Measurements from ENCODE around the gene STC2. TPM values are rescaled to one million over a fixed set of nuclear protein-coding genes. Genes with fewer than 3 reads are reported as not detected.
A peak's percentile ranks its signal among the peaks of the same experiment; 100 is the strongest.
"Not testable (repeated sequence)": the region's sequence is repeated elsewhere in the genome, so short reads cannot be mapped to it uniquely, and the experiment has no call there.

Gene STC2, protein sequence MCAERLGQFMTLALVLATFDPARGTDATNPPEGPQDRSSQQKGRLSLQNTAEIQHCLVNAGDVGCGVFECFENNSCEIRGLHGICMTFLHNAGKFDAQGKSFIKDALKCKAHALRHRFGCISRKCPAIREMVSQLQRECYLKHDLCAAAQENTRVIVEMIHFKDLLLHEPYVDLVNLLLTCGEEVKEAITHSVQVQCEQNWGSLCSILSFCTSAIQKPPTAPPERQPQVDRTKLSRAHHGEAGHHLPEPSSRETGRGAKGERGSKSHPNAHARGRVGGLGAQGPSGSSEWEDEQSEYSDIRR
- total RNA-seq, result 6.0 TPM
- long read RNA-seq, full-length matches to known transcripts, result 10 of 13 reads
- long read RNA-seq, partial matches to known transcripts, result 0 of 13 reads
- long read RNA-seq, other reads (novel, unspliced or antisense), result 3 of 13 reads

DNA sequence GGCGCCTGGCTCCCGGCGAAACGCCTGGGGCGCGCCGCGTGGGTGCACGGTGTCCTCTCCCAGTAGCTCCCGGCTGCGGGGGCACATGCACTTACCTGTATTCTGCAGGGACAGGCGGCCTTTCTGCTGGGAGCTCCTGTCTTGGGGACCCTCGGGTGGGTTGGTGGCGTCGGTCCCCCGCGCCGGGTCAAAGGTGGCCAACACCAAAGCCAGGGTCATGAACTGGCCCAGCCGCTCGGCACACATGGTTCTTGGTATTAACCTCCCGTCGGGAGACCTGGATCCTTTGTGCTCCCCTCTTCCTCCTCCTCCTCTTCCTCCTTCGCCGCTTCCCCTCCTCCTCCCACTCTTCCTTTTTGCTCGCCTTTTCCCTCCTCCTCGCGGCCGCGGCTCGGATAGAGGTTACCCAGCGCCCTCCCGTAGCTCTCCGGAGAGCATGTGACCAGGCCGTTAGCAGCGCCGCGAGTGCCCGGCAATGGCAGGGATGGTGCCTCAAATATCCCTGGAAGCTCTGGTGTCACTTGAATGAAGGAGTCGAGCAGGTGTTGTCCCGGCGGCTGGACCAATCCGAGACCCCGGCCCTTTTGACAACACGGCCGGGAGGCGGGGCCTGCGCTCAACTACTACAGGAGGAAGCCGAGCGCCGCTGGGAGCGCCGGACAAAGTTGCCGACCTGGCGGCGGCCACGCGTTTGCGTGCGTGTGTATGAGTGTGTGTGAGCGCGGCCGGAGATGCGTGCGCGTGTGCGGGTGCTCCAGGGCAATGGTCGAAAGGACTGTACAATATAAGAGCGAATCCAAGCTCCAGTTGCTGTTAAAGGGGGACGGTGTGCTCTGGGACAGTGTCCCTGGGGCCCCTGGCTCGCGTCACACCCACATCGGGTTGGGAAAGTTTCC lies at the start of gene STC2:
Gene STC2, minus strand, starts transcription at position 467 of the 896 bp plus-strand sequence. Its CDS starts 221 bp downstream, at position 246.
- intact Hi-C loops (cut with DNase I), result loop anchor here (10.0 kb wide), 1 partner anchor 127 kb away; no protein-coding TSS in a partner anchor
- DNase-seq (ENCODE audit: low spot score), result peak; percentile 84

DNA sequence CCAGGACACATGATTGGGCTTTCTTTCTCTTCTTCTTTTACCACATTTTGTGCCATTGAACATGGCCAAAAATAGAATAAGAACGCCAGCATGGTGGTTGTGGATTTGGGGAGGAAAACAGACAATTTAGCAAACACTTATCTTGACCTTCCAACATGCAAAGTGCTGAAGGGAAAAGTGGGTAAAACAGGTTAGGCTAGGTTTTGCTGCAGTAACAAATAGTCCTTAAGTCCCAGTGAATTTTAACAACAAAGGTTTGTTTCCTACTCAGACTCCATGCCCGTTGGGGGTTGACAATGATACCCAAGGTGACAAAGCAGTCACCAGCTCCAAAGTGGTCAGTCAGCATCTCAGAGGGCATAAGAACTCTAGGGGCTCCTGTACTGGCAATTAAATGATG lies 43.2 kb upstream of the STC2 start:
- DNase-seq (ENCODE audit: low spot score), result no peak
- intact Hi-C loops (cut with DNase I), result no loop called here

DNA sequence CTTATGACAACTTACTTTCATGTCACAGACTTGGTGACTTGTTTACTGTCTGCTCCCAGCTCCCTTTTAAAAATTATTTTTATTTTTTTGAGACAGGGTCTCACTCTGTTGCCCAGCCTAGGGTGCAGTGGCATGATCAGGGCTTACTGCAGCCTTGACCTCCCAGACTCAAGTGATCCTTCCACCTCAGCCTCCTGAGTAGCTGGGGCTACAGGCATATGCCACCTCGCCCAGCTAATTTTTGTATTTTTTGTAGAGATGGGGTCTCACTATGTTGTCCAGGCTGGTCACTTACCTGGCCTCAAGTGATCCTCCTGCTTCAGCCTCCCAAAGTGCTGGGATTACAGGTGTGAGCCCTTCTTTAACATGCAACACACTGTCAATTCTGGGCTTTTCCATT lies 35.2 kb upstream of the STC2 start:
- intact Hi-C loops (cut with DNase I); DNase-seq (ENCODE audit: low spot score): not testable (repeated sequence)

DNA sequence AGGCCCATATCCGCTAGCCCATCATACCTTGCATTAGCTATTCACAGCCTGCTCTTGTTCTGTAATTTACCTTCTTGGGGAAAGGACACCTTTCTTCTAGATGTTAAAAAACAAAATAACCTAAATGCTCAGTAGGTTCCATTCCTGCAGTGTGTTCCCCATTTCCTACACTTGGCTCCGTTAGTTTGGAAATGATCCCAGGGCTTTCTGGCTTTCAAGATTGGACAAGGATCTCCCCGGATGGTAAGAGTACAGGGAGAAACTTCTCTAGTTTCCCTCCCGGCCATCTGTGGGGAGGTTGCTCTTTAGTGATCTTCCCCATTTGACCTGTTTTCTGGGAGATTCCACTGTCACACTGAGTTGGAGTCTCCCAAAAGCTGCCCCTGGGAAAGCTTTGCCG lies 27.3 kb upstream of the STC2 start:
- DNase-seq (ENCODE audit: low spot score), result no peak
- intact Hi-C loops (cut with DNase I), result no loop called here

DNA sequence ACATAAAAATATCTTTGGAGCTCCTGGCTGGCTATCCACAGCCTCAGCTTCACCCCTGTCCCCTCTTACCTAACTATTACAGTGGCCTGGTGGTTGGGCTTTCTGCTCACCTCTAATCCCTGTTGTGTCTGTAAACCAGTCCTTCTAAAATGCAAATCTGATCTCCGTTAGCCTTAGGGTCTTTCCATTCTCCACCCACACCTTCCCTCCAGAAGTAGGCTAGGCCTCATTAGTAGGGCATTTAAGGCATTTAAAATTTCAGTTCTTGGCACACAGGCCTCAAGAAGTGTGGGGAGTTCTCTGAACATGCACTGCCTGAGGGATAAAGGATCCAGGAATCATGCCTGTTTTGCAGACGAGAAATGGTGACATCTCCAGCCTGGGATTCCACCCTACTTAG lies 26.4 kb upstream of the STC2 start:
- DNase-seq (ENCODE audit: low spot score), result no peak
- intact Hi-C loops (cut with DNase I), result no loop called here

DNA sequence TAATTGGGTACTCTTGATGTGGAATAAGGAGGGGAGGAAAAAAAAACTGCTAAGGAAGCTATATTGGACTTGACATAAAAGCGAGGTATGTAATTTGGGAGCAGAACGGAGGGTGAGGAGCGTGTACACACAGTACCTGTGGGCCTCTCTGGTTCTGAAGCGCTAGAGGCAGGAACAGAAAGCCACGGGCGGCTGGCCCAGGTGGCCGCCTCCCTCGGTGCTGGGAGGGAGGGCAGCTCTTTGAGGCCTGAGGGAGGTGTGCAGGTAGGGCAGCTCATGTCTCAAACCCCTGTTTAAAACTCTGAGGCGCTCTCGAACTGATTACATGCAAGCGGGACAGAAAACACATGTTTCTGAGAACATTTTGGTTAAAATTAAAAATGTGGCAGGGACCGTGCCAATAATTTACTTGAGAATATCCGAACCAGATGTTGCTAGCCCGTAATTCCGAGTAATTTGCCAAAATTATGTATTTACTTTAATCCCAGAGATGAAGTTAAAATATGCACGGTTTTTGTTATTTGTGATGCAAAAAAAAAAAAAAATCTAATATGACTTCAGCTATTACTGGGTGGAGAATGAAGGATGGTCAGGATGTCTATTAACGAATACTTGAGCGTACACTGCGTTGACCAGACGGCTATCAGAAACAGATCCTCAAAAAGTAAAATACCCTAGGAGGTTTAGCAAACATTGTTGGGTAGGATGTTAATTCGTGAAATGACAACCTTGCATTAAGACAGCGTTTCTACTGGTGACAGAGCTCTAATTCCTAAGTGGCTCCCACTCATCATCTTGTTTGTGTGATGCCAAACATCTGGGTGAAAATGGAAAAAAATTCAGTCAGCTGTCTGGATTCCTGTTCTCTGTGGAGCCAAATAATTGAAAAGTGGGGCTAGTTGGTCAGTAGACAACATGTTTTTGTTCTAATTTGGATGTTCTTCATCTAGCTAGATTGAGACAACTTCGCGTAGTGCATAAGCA lies 24.4 kb upstream of the STC2 start:
- intact Hi-C loops (cut with DNase I), result no loop called here

DNA sequence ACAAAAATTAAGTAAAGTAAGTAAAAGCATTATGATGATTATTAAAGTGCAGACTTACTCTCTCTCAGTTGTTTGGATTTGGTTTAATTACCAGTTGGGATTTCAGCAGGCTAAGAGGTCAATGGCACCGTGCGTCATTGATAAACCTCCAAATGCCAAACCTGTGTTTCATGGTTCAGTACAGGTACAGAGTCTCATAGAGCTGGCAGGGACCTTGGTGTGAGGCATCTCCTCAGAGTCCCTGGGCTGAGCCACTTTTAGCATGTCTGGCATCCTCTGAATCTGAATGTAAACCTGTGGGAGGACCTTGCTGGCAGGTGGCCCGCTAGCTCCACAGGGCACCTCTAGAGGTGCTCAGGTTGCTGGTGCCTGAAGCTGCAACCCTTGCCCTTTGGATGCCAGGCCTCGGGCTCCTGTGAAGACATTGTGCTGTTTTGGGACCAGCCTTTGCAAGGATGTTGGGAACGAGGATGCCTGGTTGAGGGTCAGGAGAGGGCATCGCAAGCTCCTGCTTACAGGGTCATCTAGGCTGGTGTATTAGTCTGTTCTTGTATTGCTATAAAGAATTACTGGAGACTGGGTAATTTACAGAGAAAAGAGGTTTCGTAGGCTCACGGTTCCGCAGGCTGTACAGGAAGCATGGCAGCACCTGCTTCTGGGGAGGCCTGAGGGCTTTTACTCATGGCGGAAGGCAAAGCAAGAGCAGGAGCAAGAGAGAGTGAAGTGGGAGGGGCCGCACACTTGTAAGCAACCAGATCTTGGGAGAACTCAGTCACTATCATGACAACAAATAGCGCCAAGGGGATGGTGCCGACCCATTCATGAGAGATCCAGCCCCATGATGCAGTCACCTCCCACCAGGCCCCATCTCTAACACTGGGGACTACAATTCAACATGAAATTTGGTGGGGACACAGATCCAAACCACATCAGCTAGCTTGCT lies 14.9 kb upstream of the STC2 start:
- DNase-seq (ENCODE audit: low spot score), result no peak
- intact Hi-C loops (cut with DNase I), result no loop called here

More for the DNA sequence above, 24.4 kb upstream of the STC2 start:
- no peak for DNase-seq (ENCODE audit: low spot score)

DNA sequence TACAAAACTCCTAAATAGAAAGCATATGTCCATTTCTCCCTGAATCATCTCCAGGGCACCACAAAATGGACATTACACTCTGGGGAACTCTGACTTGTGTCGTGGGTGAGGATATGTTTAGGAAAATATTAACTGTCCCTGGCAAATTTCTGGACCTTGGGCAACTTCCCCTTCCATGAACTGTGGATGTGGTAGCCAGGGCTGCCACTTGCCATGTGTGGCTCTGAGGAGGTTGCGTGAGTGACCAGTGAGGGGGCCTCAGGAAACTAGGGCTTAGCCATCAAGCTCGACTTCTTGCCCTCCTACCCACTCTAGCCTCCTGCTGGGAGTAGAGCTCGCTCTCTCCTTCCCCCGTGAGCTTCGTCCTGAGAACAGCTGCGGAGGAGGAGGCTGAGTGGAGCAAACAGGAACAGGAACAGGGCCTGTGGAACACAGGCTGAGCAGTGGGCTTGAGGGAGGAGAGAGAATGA lies 13.8 kb upstream of the STC2 start:
- DNase-seq (ENCODE audit: low spot score), result no peak
- intact Hi-C loops (cut with DNase I), result no loop called here

DNA sequence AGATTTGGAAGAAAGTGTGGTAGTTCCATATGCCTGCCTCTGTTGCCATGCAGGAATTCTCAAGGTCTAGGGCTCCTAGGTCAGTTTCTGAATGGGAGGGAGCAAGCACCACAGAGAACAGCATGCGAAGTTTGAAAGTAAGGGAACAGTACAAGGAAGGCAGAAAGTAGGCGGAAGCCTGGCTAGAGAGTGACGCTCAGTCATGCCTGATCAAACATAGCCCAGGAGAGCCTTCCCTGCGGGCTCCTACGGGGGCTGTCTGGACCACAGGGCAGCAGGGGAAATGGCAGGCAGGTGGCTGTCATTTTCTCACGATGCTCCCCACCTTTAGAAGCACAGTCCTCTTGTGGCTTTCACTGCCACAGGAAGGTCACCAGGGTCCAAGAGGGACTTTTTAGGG lies 12.8 kb upstream of the STC2 start:
- intact Hi-C loops (cut with DNase I), result no loop called here
- DNase-seq (ENCODE audit: low spot score), result no peak

DNA sequence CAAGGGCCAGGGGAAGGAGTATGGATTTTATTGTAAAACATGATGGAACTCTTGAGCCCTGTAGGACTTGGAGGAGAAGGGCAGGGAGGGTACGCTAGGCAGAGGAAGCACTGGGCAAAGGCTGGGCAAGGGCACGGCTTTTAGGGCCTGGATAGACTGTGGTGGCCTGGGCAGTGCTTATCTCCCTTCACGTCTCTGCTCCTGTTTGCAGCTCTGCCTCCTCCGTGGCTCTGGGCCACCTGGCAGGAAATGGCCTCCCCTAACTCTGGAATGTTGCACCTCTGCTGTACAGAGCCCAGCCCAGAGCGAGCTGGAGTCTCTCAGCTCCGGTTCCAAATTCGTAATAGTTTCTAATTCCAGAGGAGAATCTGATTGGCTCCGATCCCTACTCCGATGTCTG lies 12.2 kb upstream of the STC2 start:
- intact Hi-C loops (cut with DNase I), result no loop called here
- no peak for DNase-seq (ENCODE audit: low spot score)

DNA sequence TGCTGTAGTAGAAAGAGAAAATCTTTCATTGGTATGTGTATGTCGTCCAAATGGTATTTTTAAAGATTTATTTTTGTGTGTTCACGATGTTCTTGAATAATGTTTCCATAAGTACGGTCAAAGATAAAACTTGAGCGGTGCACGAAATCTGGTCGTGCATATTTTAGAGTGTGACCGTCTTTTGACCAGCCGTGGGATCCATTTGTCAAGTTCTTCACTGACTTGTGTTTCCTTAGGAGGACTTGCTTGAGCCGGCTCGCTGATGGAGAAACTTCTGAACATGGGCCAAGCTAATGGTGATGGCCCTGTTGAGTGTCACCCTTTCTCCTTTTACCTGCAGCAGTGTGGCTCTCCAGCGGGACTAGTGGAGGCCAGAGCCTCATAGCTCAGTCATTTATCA lies 11.1 kb upstream of the STC2 start:
- intact Hi-C loops (cut with DNase I), result no loop called here

DNA sequence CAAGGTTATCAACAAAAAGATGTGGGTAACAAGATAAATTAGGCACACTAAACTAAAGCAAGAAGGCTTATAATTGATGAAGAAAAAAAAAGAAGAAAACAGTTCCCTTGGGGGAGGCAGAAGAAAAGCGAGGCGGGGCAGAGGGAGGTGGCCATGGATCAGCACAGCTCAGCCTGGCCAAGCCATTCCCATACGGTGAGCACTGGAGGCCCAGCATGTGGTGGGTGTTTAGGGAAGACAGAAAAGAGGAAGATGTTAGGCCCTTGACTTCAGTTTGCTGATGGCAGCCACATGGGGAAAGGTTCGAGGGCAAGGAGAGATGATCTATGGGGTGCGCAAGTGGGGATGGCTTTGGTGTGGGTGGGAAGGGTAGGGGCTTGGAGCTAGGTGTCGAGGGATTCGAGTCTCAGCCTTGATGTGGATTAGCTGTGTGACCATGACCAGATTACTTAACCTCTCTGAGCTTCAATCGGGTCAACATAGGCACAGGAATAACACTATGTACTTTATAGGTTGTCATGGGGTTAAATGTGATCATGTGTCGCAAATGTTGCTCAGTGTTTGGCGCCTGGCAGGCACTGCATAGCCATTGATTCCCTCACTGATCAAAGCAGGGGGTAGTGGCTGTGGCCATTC lies 10.3 kb upstream of the STC2 start:
- intact Hi-C loops (cut with DNase I), result no loop called here
- DNase-seq (ENCODE audit: low spot score), result no peak

More for the DNA sequence above, 11.1 kb upstream of the STC2 start:
- DNase-seq (ENCODE audit: low spot score), result no peak

DNA sequence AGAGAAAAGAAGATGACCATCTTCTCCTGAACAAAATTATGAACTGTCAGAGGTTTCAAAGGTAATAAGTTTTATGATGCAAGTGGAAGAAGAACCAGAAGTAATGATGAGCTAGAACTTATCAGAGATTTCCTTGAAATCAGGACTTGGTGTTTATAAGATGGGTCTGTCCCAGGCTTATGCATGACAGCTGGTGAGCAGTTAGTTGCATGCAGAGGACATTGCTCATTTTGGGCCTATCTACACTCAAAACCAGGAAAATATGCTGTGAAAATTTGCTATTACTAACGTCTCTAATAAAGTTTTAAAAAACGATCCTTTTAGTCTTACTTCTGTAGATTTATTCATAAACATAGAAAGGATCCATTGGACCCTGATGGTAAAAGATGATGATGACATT lies 6.6 kb upstream of the STC2 start:
- no peak for DNase-seq (ENCODE audit: low spot score)
- intact Hi-C loops (cut with DNase I), result no loop called here

DNA sequence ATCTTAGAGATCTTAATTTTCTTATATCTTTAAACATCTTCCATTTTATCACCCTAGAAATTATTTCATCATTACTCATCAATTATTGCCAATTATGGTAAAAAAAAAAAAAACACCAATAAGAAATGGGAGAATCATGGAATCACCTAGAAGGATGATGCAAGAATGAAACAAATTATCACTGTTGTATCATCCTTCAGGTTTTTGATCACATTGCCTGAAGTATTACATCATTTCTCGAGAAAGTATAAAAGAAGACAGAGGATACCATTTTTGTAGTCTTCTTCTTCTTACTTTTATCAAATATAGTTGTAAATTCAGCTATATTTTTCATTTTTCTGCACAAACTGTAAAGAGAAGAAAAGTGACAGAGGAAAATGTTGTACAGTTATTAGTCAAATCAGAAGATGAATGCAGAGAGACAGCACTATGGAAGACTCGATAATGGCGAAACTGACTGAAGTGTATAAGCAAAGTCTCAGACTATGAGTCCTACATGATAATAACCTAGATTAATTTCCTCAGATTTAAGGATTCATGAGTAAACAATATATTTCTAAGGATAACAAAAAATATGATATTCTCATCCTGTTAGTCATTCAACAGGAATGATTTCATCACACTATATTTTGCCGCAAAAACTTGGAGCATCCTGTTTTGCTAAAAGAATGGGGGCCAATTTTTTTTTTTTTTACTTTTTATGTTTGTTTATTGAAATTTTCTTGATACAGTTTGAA lies 5.9 kb upstream of the STC2 start:
- no peak for DNase-seq (ENCODE audit: low spot score)
- intact Hi-C loops (cut with DNase I), result no loop called here

DNA sequence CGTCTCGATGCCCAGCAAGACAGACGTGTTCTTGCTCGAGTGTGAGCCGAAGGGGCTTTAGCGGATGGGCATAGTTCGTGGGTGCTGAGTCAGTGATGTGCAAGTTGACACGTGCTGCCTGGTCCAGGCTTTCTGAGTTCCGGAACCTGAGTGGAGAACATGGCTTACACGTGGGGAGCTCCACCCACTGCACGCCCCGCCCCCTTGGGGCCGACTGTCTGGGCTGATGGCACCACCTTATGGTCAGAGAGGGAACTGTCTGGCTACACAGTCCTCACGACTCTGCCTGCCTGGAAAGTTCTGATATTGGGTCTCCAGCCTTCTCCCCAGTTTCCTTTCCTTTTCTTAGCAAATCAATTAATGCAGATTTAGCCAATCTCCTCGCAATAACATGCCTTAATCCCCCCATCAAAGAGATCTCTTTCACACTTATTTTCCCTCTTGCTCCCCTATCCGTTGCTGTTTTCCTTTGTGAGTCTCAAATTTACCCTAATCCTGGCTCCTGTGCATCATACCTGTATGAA lies 3.8 kb upstream of the STC2 start:
- intact Hi-C loops (cut with DNase I), result loop anchor here (1.0 kb wide), 1 partner anchor 38 kb away; no protein-coding TSS in a partner anchor
- DNase-seq (ENCODE audit: low spot score), result peak; percentile 88

DNA sequence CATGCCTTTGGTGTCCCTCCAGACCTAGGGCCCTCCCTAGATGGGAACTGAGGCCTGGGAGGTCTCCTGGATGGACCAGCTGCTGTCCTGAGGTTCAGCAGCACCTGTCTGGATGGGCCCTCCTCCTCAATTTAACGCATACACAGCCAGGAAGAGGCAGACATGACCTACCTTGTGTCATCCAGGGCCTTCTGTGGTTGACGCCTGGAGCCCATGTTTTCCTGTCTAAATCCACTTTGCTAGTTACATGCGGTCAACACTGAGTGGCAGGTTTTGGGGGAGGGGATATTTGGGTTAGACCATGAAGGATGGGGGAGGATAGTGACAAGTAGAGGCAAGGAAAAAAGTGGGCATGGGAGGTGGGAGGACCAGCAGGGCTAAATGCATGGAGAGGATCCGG lies 3.1 kb upstream of the STC2 start:
- intact Hi-C loops (cut with DNase I), result no loop called here
- no peak for DNase-seq (ENCODE audit: low spot score)
